ENCODE results near the gene CD164.
"Not testable (repeated sequence)": the region's sequence is repeated elsewhere in the genome, so short reads cannot be mapped to it uniquely, and the experiment has no call there.

CD164 gene

GRCh38 chr6:109340811-109341210, 41.5 kb downstream of the CD164 start:
- DNase-seq, result no peak

GRCh38 chr6:109339906-109340678, 42.2 kb downstream of the CD164 start:
- no peak for DNase-seq

- no peak for DNase-seq
Observed at GRCh38 chr6:109336221-109336961, 45.9 kb downstream of the CD164 start.

GRCh38 chr6:109333870-109334269, 48.4 kb downstream of the CD164 start:
- not testable (repeated sequence) for DNase-seq

- DNase-seq, result no peak
Observed at GRCh38 chr6:109332748-109333147, 49.5 kb downstream of the CD164 start.

- no peak for DNase-seq
Observed at GRCh38 chr6:109331081-109331480, 51.2 kb downstream of the CD164 start.

- DNase-seq, result no peak
Observed at GRCh38 chr6:109330263-109330662, 52.0 kb downstream of the CD164 start.

- no peak for DNase-seq
Observed at GRCh38 chr6:109328629-109329028, 53.6 kb downstream of the CD164 start.

GRCh38 chr6:109327959-109328358, 54.3 kb downstream of the CD164 start:
- no peak for DNase-seq

GRCh38 chr6:109327491-109327890, 54.8 kb downstream of the CD164 start:
- DNase-seq, result no peak

- no peak for DNase-seq
Observed at GRCh38 chr6:109326351-109326750, 55.9 kb downstream of the CD164 start.

GRCh38 chr6:109325400-109325801, 56.9 kb downstream of the CD164 start:
- no peak for DNase-seq

GRCh38 chr6:109323241-109323640, 59.0 kb downstream of the CD164 start:
- DNase-seq, result no peak

GRCh38 chr6:109322825-109323224, 59.4 kb downstream of the CD164 start:
- DNase-seq, result no peak

GRCh38 chr6:109321752-109322151, 60.5 kb downstream of the CD164 start:
- DNase-seq, result no peak

GRCh38 chr6:109320072-109320471, 62.2 kb downstream of the CD164 start:
- DNase-seq, result no peak

GRCh38 chr6:109318328-109318876, 63.9 kb downstream of the CD164 start:
- no peak for DNase-seq

- no peak for DNase-seq
Observed at GRCh38 chr6:109316909-109317308, 65.4 kb downstream of the CD164 start.
